Peyer's patch (tissue), 4 donors: ENCODE data around the gene F2RL1.

Source experiments
- CTCF ChIP-seq, 6 experiments: fragments of 450-650 bp in 4 of 6; fragments of 200-600 bp in 2 of 6; sonication (generic) in 1 of 6; IDR thresholded peaks; one replicate each; pipeline ENCODE4 v1.5.1; 2017 to 2019; ENCODE audit warnings: antibody characterized with exemption in 6 of 6, mild to moderate bottlenecking in 3 of 6, moderate library complexity in 1 of 6
- POLR2A ChIP-seq, 2 donors: fragments of 450-650 bp; IDR thresholded peaks; one replicate each; pipeline ENCODE4 v1.5.1; 2017; ENCODE audit warnings: antibody characterized with exemption in 2 of 2, mild to moderate bottlenecking in 2 of 2, moderate library complexity in 2 of 2

GRCh38 chr5:76808141-76808691 is 10.6 kb upstream of the F2RL1 start:
- TF ChIP-seq CTCF (IDR thresholded peaks at IDR 0.05) (no peak), POLR2A (IDR thresholded peaks at IDR 0.05) (no peak)
